HG03159 (cell line): ENCODE data around the gene CUTA.

Experiments used
- ATAC-seq: cut with Tn5 transposase; IDR thresholded peaks from one replicate; pipeline ENCODE4 v1.9.1; 2021; ENCODE audit warnings: mild to moderate bottlenecking, moderate library complexity; ENCODE audit not compliant: unreplicated experiment

Gene CUTA

DNA sequence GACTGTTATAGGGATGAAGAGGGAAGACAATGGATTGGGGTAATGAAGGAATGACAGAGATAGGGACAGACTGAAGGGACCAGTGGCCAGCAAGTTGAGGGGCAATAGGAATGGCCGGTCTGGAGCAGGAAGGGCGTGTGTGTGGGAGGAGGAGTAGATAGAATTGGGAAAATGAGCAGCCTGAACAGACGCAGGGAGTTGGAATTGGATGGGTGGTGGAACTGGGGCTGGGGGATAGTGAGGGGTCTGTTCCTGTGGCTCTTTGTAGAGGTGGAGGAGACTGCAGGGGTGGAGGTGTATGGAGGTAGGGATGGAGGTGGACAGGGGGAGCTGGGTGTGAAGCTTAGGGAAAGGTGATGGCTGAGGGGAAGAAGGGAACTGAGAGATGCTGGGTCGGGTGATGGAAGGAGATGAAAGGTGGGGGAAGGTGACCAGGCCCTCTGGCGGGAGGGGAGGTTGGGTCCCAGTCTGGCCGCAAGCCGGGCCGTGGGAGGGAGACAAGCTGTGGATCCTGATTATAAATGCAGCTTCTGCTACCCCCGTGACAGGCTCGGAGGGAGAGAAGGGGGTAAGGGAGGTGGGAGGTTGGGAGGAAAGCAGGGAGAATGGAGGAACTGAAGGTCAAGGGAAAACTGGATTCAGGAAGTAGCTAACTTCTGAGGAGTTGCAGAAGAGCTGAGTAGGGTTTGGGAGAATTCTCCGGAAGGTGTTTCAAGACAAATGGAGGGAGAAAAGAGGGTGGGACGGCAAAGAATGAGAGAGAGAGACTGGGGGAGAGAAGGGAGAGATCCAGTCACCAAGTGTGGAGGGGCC, 7.2 kb upstream of the CUTA start:
- no peak for ATAC-seq

DNA sequence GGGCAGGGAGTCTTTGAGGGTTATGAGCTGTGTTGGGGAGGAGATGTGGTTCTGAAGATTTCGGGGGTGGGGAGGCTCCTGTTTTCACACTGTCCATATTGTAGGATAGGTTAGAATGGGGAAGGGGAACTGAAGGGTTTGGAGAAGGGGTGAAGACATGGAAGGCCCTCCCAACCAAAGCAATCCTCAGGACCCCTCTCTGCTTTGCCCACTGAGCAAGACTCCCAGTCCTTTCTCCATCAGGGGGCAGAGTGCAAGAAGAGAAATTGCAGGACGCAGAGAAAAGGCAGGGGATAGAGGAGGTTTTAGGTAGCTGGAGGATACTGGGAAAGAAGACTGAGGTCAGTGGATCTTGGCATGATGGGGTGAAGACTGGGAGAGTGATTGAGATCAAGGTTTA, 5.9 kb upstream of the CUTA start:
- ATAC-seq, result no peak

DNA sequence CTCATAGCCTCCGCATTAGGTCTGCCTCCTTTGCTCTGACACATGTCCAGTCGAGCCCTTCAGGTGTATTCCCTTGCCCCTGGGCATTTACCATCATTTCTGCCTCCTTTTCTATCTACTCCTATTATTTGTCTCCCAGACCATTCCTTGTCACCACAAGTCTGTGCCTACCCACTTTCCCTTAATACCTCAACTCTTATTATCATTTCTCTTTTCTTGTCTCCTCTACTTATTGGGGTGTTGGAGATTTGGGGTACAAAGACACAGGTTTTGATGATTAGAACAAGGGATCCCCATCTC, 3.4 kb upstream of the CUTA start:
- ATAC-seq, result no peak

DNA sequence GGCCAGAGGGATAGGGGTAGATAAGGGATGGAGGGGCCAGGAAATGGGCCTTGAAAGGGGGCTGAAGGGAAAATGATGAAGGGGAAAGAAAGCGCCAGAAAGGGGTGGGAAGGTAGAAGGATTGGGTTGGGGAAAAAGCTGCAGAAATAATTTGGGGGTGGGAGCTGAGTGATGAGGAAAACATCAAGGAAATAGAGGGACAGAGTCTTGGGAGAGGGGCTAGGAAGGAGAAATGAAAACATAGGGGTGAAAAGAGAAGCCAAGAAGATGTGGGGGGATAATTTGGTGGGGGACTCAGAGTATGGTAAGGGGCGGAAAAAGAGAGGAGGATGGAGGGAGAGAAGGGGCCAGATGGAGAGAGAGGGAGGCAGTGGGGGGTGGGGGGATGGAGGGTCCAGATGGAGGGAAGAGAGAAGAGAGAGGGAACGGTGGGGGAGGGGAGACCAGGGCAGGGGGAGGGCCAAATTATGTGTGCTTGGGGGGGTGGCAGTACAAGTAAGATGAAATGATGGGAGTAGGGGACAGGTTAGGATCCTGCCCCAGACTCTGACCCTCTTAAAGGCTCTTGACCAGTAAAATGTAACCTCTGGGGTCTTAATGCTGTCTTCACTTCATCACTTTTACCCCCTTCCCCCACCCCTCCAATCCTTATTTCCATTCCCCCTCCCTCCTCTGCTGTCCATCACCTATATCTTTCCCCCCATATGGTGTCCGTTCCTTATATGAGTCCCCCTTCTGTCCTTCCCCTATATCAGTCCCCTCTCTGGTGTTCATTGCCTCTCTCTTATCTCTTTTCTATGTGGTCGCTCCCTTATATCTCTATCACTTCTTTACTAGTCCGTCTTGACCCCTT, 2.8 kb upstream of the CUTA start:
- ATAC-seq, result no peak

DNA sequence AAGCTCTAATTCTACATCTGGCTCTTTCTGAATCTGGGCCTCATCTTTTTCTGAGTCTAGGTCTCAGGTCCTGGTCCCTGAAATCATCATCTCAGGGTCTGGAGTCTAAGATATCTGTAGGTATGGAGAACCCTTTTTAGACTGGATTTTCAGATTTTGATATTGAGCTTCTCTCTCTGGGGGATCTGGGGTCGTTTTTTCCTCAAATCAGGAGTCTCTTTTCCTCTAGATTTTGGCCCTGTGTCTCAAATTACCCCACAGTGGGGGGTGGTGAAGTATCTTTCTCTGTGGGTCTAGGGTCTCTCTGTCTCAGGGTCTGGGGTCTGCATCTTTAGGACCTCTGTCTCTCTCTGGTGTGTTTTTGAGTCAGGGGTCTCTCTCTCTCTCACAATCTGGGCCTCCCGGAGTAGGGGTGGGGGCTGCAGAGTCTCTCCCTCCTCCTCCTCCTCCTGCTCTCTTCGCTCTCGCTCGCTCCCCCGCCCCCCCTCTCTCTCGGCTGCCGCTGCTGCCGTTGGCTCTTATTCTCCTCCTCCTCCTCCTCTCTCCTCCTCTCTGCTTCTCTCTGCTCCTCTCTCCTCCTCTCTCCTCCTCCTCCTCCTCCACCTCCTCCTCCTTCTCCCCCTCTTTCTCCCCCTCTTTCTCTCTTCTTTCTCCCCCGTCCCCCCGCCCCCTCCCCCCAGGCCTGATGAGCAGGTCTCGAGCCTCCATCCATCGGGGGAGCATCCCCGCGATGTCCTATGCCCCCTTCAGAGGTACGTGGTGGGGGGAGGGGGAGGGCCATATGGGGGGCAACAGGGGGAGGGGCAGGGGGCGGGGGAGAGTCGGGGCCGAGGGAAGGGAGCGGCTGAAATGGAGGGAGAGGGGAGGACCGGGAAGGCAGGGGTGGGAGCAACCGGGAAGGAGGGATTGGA, 1.9 kb upstream of the CUTA start, which contains the start of gene SYNGAP1:
TSS of gene SYNGAP1 (plus strand) at position 486 of the 911 bp plus-strand sequence. CDS start at position 686, 200 bp downstream.
- no peak for ATAC-seq

DNA sequence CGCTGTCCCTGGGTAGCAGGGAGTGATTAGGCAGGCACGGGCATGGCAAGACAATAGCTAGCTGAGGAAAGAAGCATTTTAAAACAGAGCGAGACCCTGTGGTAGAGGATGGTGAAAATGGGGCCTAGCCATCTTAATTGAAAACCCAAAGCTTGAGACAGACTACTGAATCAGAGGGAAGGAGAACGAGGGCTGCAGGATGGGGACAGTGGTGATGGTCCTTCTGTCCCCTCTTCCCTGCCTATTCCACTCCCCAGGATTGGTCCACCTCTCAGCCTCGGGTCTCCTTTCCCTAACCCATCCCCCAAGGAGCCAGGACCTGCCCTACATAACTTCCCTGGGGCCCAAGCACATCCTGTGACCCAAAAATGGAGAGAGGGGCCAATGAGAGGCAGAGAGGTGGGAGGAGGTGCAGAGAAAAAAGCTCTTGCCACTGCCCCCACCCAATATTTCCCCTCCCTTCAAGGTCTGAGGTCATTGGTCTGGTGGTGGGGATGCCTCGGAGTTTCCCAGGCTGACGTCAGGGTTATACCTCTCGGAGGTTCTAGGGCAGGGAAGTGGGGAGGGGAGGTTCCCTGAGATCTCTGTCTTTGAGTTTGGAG, 884 bp upstream of the CUTA start:
- no peak for ATAC-seq

DNA sequence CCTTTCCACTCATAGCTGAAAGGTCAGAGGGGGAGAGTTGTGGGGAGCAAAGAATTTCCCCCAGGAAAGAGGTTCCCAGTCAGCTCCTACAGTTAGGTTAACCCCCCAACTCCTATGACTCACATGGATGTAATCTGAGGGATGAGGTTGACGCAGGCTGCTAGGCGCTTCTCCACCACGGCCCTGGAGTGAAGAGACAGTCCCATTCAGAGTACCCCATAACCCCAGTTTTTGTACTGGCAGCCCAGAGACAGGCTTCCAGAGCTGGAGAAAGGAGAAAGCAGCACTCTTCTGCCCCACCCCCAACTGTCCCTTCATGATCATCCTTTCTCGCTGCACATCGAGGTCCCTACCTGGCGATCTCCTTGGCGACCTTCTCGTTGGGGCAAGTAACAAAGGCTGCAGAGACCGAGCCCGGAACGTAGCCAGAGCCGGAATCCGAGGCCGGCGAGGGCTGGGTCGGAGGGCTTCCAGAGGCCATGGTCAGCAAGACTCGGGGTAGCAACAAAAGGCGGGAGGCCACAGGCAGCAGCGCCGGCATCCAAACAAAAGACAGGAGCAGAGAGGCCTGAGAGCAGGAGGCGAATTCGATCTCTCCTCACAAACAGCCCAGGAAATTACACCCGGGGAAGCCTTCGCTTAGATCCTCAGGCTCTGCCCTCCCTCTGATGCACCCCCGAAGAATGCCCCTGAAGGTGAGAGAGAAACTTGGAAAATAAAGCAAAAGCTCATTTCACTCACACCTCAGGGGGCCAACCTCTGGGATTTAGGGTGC, 592 bp downstream of the CUTA start:
- peak; percentile 0 for ATAC-seq

DNA sequence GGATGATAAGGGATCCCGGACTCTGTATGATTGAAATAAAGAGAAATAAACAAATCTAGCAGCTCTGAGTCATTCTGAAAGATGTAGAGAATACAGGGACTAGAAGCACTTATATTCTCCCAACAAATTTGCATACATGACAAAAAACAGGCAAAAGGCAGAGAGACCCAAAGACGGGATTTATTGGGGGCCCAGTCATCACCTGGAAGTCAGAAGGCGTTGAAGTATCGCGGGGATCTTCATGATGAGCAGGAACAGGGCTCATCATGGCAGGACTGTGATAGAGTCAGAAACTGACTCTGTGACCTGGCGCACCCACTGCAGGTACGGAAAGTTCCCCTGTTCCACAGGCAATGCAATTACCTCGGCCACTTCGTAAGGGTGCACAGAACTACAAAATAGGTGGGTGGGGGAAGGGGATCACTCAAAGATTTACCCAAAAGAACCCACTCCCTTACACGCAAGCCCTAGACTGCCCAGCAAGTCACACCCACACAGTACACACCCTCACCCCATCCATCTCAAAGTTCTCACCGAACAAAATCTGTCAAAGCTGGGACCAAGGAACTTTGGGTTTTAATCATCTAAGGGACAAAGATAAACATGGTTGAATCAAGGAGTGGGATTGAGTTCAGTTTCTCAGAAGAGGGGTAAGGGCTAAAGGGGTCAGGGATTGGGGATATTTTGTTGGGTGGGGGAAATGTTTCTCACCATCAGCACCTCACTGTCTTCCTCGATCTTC, 1.4 kb downstream of the CUTA start:
- ATAC-seq, result no peak

DNA sequence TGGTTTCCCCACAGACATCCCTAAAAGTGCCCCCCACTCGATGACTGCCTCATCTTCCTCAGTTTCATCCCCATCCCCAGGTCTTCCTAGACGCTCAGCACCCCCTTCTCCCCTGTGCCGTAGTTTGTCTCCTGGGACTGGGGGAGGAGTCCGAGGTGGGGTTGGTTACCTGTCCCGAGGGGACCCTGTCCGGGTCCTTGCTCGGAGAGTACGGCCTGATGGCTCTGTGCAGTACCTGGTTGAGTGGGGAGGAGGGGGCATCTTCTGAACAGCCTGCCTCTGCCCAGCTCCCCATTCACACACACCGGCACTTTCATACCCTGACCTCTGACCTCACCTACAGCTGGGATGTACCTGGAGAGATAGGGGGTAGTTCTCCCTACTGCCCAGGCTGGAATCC, 2.1 kb downstream of the CUTA start:
- ATAC-seq, result no peak

DNA sequence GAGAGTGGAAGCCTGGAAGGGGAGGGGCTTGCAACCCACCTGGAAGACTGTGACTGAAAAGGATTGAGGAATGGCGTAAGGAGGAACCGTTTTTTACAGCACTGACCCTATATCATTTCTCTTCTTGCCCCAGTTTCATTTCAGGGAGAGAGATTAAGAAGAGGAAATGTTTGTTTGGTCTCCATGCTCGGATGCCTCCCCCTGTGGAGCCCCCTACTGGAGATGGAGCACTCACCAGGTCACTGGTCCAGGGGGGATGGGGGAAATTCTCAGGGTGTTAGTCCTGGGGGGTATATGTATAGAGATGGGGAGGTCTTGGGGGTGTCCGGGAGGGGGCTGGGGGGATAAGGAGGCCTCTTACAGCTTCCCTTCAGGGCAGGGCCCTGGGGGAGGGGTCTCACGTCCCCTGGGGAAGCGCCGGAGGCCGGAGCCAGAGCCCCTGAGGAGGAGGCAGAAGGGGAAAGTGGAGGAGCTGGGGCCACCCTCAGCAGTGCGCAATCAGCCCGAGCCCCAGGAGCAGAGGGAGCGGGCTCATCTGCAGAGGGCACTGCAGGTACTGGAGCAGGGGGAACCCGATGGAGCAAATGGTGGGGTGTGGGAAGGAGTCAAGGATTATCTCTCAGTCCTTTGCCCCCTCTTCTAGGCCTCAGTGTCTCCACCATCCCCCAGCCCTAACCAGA, 3.2 kb downstream of the CUTA start:
- no peak for ATAC-seq

DNA sequence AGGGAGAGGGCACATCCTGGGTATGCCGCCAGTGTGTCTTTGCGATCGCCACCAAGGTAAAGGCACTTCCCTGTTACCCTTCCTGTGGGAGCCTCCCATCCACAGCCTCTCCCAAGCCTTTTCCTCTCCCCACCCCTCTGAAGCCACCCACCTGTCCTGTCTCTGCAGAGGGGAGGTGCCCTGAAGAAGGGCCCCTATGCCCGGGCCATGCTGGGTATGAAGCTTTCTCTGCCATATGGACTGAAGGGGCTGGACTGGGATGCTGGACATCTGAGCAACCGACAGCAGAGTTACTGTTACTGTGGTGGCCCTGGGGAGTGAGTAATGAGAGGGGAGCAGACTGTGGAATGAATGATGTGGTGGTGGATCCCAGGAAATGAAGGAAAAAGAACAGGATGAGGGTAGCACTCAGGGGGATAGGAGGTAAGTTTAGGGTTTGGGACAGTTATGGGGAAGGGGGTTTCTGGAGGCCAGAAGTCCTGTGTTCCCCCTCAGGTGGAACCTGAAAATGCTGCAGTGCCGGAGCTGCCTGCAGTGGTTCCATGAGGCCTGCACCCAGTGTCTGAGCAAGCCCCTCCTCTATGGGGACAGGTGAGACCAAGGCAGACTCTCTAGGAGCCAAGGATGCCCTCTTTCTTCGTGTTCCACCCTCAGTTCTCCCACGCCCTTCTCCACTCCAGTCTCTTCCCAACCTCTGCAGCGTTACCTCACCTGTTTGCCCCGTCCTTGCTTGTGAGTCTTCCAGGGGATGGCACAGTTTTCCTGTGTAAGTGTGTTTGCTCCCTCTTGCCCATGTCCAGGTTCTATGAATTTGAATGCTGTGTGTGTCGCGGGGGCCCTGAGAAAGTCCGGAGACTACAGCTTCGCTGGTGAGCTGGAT, 4.4 kb downstream of the CUTA start:
- ATAC-seq, result no peak

DNA sequence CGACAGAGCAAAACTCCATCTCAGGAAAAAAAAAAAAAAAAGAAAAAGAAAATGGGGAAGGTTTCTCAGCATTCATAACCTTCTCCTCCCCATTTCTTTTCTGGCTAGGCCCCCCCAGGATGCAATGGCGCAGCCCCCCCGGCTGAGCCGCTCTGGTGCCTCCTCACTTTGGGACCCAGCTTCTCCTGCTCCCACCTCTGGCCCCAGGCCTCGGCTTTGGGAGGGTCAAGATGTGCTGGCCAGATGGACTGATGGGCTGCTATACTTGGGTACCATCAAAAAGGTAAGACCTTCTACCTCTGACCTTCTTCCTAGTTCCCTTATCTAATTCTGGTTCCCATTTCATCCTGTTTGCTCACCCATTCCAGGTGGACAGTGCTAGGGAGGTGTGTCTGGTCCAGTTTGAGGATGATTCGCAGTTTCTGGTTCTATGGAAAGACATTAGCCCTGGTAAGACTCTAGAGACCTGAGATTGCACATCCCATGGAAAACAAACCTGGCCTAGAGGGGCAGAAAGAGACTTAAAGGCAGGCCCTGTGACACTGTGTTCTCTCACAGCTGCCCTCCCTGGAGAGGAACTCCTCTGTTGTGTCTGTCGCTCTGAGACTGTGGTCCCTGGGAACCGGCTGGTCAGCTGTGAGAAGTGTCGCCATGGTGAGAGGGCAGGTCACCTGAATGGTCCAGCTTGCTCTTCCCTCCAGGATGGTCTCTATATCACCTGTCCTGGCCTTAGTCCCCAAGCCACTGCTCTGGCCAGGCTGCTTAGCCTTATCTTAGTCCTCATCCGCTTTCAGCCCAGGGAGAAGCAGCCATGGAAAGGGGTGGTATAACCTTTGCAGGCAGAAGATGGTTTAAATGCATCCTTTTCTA, 5.5 kb downstream of the CUTA start:
- no peak for ATAC-seq

DNA sequence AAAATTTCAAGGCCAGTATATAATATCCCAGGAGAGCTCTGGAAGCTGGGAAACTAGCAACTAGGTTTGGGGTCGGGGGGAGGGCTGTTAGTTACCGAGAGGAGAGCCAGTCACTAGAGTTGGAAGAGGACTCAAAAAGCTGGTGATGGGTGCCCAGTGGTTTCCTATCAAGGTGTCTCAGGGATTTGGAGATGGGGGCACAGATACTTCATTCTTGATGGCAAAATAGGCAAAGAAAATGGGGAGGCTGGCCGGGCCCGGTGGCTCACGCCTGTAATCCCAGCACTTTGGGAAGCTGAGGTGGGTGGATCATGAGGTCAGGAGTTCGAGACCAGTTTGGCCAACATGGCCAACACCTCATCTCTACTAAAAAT, 6.3 kb downstream of the CUTA start:
- no peak for ATAC-seq

DNA sequence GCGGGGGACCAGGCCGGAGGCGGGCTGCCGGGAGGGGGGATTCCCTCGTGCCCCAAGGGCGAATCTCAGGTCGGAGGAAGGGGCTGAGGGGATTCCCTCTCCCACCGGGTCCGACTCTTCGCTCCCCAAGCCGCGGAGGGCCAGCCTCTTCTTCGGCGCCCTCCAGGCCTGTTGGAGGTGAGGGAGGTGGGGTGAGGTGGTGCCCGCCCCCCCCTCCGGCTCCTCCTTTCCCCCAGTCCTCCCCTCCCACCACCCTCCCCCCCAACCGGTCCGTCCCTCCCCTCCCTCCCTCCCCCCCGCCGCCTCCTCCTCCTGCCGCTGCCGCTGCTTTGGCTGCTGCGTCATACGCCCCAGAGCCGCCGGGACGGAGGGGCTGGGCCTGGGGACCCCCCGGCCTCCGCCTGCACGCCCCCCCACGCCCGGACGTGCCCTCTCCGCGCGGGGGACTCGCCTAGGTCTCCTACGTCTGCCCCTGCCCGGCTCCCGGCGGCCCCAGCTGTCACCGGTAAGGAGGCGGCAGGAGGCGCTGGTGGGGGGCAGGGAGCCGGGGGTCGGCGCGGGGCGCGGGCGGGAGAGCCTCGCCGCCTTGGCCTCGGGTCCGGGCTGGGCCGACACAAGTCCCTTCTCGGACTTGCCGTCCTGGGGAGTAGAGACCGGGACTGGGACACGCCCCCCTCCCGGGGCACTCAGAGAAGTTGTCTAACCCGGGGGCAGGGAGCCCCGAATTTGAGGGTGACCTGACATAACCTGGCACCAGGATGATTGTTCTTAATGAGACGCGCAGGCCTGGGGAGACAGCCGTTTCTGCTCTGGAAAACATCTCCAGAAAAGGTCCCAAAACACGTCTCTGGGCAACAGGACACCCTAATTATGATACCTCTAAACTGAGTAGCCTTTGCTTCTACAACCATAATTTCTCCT, 6.9 kb downstream of the CUTA start, which contains the start of gene PHF1:
TSS of gene PHF1 (plus strand) at position 304 of the 921 bp plus-strand sequence. CDS start 1,250 bp downstream, outside the sequence.
- ATAC-seq, result peak; percentile 23

DNA sequence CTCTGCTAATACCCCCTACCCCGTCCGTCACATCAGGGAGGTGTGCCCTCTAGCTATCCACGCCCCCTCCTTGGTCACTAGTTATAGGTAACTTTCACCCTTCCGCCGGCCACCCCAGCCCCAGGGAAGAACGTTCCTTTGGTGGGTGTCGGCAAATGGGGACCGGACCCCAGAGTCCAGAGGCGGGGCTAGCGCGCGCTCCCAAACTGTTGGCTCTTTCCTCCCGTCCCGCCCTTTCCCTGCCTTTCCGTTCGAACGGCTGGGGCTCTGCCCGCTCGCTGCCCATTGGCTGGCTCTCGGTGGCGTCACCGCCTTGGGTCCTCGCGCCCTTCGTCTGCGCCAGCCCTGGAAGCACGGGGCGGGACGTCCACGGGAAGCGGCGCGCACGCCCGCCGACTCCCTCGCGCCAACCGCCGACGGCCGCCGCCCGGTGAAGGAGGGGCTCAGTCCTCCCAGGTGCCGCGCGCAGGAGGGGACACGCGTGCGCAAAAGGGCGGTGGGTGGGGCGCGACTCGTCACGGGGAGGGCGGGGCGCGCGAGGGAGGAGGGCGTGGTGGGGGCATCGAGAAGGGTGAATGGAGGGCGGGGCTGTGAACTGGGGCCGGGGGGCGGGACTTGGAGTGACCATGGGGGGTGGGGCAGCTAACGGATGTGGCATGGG, 7.7 kb downstream of the CUTA start:
- ATAC-seq, result peak; percentile 83
